Keratinocyte (primary cell): ENCODE measurements around the gene FABP1. TPM values are rescaled to one million over a fixed set of nuclear protein-coding genes. Genes with fewer than 3 reads are reported as not detected.

Source experiments
- DNase-seq: peaks from one replicate; pipeline ENCODE4 v3.0.0-alpha.2; 2011; ENCODE audit warnings: low read depth, missing footprints, low spot score
- FAIRE-seq: peaks from 2 replicates; lab custom pipeline; 2011; peaks lifted over from hg19 to GRCh38; lab: Jason Lieb, UNC
- H2AFZ ChIP-seq: 2 replicates; pipeline ENCODE4 v1.6.0; 2012; ENCODE audit warnings: low read length, control low read depth, inconsistent platforms; ENCODE audit not compliant: control insufficient read depth
- H3K27ac ChIP-seq: 2 replicates; pipeline ENCODE4 v1.5.1; 2011; ENCODE audit warnings: low read length; ENCODE audit not compliant: control insufficient read depth, insufficient read depth
- H3K27me3 ChIP-seq: 3 replicates; pipeline ENCODE4 v1.6.0; 2011; ENCODE audit warnings: low read length; ENCODE audit not compliant: control insufficient read depth, insufficient read depth; ENCODE audit errors: extremely low read depth
- H3K36me3 ChIP-seq, 2 experiments: 2 replicates in 1 of 2; 3 replicates in 1 of 2; pipeline ENCODE4 v1.5.1; 2011; ENCODE audit warnings: low read length in 2 of 2, mild to moderate bottlenecking in 1 of 2; ENCODE audit not compliant: control insufficient read depth in 2 of 2, insufficient read depth in 2 of 2; ENCODE audit errors: extremely low read depth in 1 of 2
- H3K4me1 ChIP-seq: 3 replicates; pipeline ENCODE4 v1.5.1; 2011; ENCODE audit warnings: low read length; ENCODE audit not compliant: control insufficient read depth, insufficient read depth; ENCODE audit errors: extremely low read depth
- H3K4me2 ChIP-seq: 3 replicates; pipeline ENCODE4 v1.6.0; 2011; ENCODE audit warnings: low read depth, low read length; ENCODE audit not compliant: control insufficient read depth, insufficient read depth; ENCODE audit errors: extremely low read depth
- H3K4me3 ChIP-seq, 3 experiments: fragments of 200-600 bp in 1 of 3; sonication (generic) in 1 of 3; 2 replicates in 2 of 3; 3 replicates in 1 of 3; pipeline ENCODE4 v1.5.1; 2011 to 2016; ENCODE audit warnings: low read length in 3 of 3, mild to moderate bottlenecking in 3 of 3, control low read depth in 2 of 3, inconsistent platforms in 1 of 3, low read depth in 1 of 3, mixed read lengths in 1 of 3, mixed run types in 1 of 3, moderate library complexity in 1 of 3; ENCODE audit not compliant: control insufficient read depth in 2 of 3, insufficient read depth in 2 of 3; ENCODE audit errors: extremely low read depth in 1 of 3
- H3K79me2 ChIP-seq: 2 replicates; pipeline ENCODE4 v1.6.0; 2012; ENCODE audit warnings: low read length; ENCODE audit not compliant: control insufficient read depth, insufficient read depth
- H3K9ac ChIP-seq: 3 replicates; pipeline ENCODE4 v1.6.0; 2011; ENCODE audit warnings: low read length; ENCODE audit not compliant: control insufficient read depth, insufficient read depth; ENCODE audit errors: extremely low read depth
- H3K9me1 ChIP-seq: 3 replicates; pipeline ENCODE4 v1.6.0; 2011; ENCODE audit warnings: low read length; ENCODE audit not compliant: control insufficient read depth, insufficient read depth; ENCODE audit errors: extremely low read depth
- H3K9me3 ChIP-seq: 2 replicates; pipeline ENCODE4 v1.5.1; 2012; ENCODE audit warnings: low read depth, low read length; ENCODE audit not compliant: control insufficient read depth
- H4K20me1 ChIP-seq: 3 replicates; pipeline ENCODE4 v1.6.0; 2011; ENCODE audit warnings: low read length; ENCODE audit not compliant: control insufficient read depth, insufficient read depth; ENCODE audit errors: extremely low read depth
- CTCF ChIP-seq, 3 experiments: IDR thresholded peaks in 1 of 3; conservative IDR thresholded peaks in 1 of 3; optimal IDR thresholded peaks in 1 of 3; 2 replicates in 2 of 3; 3 replicates in 1 of 3; pipeline versions ENCODE3 to v1.5.1; 2011; ENCODE audit warnings: low read length in 3 of 3, mild to moderate bottlenecking in 3 of 3, moderate library complexity in 2 of 3, control low read depth in 1 of 3, inconsistent platforms in 1 of 3; ENCODE audit not compliant: insufficient read depth in 2 of 3; ENCODE audit errors: extremely low read depth in 1 of 3
- EZH2 ChIP-seq: IDR thresholded peaks from one replicate; pipeline ENCODE4 v1.6.1; 2012; ENCODE audit warnings: inconsistent platforms, mild to moderate bottlenecking, low read length, moderate library complexity
- dilution Hi-C: fragments of 300-500 bp; cut with MboI; formaldehyde crosslinking; loops from one replicate; pipeline ENCODE4 v1.7.0; 2020; ENCODE audit warnings: low sequenced_read_pairs; ENCODE audit not compliant: extremely low pct_ligation_motif_present
- polyA plus RNA-seq, 5 experiments: library from polyadenylated mRNA; depleted of rRNA in 3 of 5; stranded (reverse) in 3 of 5; stranded (forward) in 1 of 5; unstranded in 1 of 5; fragments of >200 nt; gene quantifications; 1 replicate in 1 of 5; 2 replicates in 3 of 5; 3 replicates in 1 of 5; pipeline versions ENCODE4 v1.2.1 to v1.2.3, GENCODE V29; 2011 to 2012; ENCODE audit warnings: missing spikeins in 2 of 5, low read depth in 1 of 5, low replicate concordance in 1 of 5

Gene FABP1
- polyA plus RNA-seq, 1 donor (not counting 4 experiments of a cell fraction or from before 2014, with no cell fraction given): not detected

- Histone ChIP-seq H3K27ac (no peak overlapping the region), H3K9ac (no peak overlapping the region), H3K27me3 (no peaks in the 10 kb centered on the region), H3K9me3 (no peaks in the 10 kb centered on the region), H3K4me1 (no peaks in the 10 kb centered on the region), H3K9me1 (no peaks in the 10 kb centered on the region), H4K20me1 (no peaks in the 10 kb centered on the region), H3K79me2 (no peaks in the 10 kb centered on the region), H3K36me3 (no peaks in the 10 kb centered on the region), H3K4me2 (no peak overlapping the region), H3K4me3 (no peak overlapping the region), H2AFZ (no peak overlapping the region)
- DNase-seq (no peak), FAIRE-seq (no peak)
- dilution Hi-C loops: no loop called here
- TF ChIP-seq EZH2 (no peak), CTCF (optimal IDR thresholded peaks at IDR 0.05 in 1 of 3, IDR thresholded peaks at IDR 0.05 in 1 of 3, conservative IDR thresholded peaks at IDR 0.05 in 1 of 3; ENCODE audit: extremely low read depth in 1 of 3, insufficient read depth in 2 of 3, low read length in 3 of 3) (no peak)
Observed at GRCh38 chr2:88080545-88080944, 47.3 kb downstream of the FABP1 start.

GRCh38 chr2:88078643-88079172 is 49.2 kb downstream of the FABP1 start:
- no peak for TF ChIP-seq CTCF (optimal IDR thresholded peaks at IDR 0.05 in 1 of 3, IDR thresholded peaks at IDR 0.05 in 1 of 3, conservative IDR thresholded peaks at IDR 0.05 in 1 of 3; ENCODE audit: extremely low read depth in 1 of 3, insufficient read depth in 2 of 3, low read length in 3 of 3)
- no peak for TF ChIP-seq EZH2
- Histone ChIP-seq H3K4me3 (no peak overlapping the region), H4K20me1 (no peaks in the 10 kb centered on the region), H2AFZ (no peak overlapping the region), H3K79me2 (no peaks in the 10 kb centered on the region), H3K27ac (no peak overlapping the region), H3K27me3 (no peaks in the 10 kb centered on the region), H3K9me3 (no peaks in the 10 kb centered on the region), H3K9ac (no peak overlapping the region), H3K4me2 (no peak overlapping the region), H3K36me3 (no peaks in the 10 kb centered on the region), H3K4me1 (no peaks in the 10 kb centered on the region), H3K9me1 (no peaks in the 10 kb centered on the region)
- no peak for FAIRE-seq
- dilution Hi-C loops: no loop called here
- no peak for DNase-seq
